NT2/D1 (cell line): ENCODE data around the gene DEUP1.

Experiments
- YY1 ChIP-seq: IDR thresholded peaks from 2 replicates; pipeline ENCODE4 v1.6.1; 2011; ENCODE audit not compliant: insufficient read length, insufficient read depth
- ZNF274 ChIP-seq: IDR thresholded peaks from 2 replicates; pipeline ENCODE4 v1.6.1; 2011; ENCODE audit warnings: mild to moderate bottlenecking, low read depth, low read length

GRCh38 chr11:93291110-93291509 is 39.4 kb upstream of the DEUP1 start:
- TF ChIP-seq YY1 (no peak), ZNF274 (no peak)
